GM19043 (cell line): ENCODE results near the gene APOM.

Experiments
- ATAC-seq: cut with Tn5 transposase; IDR thresholded peaks from one replicate; pipeline ENCODE4 v1.9.1; 2021; ENCODE audit warnings: low read depth; ENCODE audit not compliant: unreplicated experiment

The APOM gene

GRCh38 chr6:31654574-31655348 lies 933 bp upstream of the APOM start:
- ATAC-seq: no peak

GRCh38 chr6:31657406-31658157 lies 1.9 kb downstream of the APOM start:
- ATAC-seq: no peak

- ATAC-seq: no peak
Observed at GRCh38 chr6:31658158-31658688, 2.5 kb downstream of the APOM start.

GRCh38 chr6:31658983-31659648 lies 3.4 kb downstream of the APOM start:
- no peak for ATAC-seq

- ATAC-seq: no peak
Observed at GRCh38 chr6:31659649-31660380, 4.1 kb downstream of the APOM start.

- peak; percentile 38 for ATAC-seq
Observed at GRCh38 chr6:31660381-31661261, 4.9 kb downstream of the APOM start, which contains the start of gene C6orf47. Gene C6orf47, minus strand, starts transcription at chr6:31660778. Its CDS starts 831 bp downstream, at chr6:31659947.

GRCh38 chr6:31661262-31662123 lies 5.8 kb downstream of the APOM start:
- no peak for ATAC-seq

GRCh38 chr6:31662124-31662723 lies 6.5 kb downstream of the APOM start:
- ATAC-seq: no peak

GRCh38 chr6:31663126-31663960 lies 7.6 kb downstream of the APOM start:
- no peak for ATAC-seq

GRCh38 chr6:31663961-31664789 lies 8.5 kb downstream of the APOM start:
- no peak for ATAC-seq

- ATAC-seq: no peak
Observed at GRCh38 chr6:31664790-31665500, 9.3 kb downstream of the APOM start, which contains the start of gene GPANK1. Gene GPANK1, minus strand, starts transcription at chr6:31664997. Its CDS starts 519 bp downstream, at chr6:31664478.

GRCh38 chr6:31665501-31666336 lies 10.0 kb downstream of the APOM start, which contains the start of gene CSNK2B:
Gene CSNK2B, plus strand, starts transcription at chr6:31666080. Its CDS starts 752 bp downstream, at chr6:31666832.
- ATAC-seq: peak; percentile 81

- ATAC-seq: no peak
Observed at GRCh38 chr6:31666337-31666965, 10.8 kb downstream of the APOM start.

- ATAC-seq: no peak
Observed at GRCh38 chr6:31669676-31670075, 14.0 kb downstream of the APOM start, which contains the start of gene LY6G5B. Gene LY6G5B, plus strand, starts transcription at chr6:31669976. Its CDS starts 975 bp downstream, at chr6:31670951.
